ENCODE results near the gene KLK15.

GRCh38 chr19:50777261-50777660 is 56.1 kb downstream of the KLK15 start:
- no peak for TF ChIP-seq CTCF (IDR thresholded peaks at IDR 0.05; ENCODE audit: insufficient read depth, low read depth, low read length)
- no peak for TF ChIP-seq EZH2 (IDR thresholded peaks at IDR 0.05; ENCODE audit: insufficient read depth, low read length)

Data from astrocyte (in vitro differentiated cells and primary cell).